T-helper 1 cell treated with Interleukin-12 subunit alpha and Interleukin-12 subunit beta and Interleukin-4 antibody, amounts not matched to agents 30 ng/mL and 1 ng/mL, for 36 hours (primary cell): Measurements from ENCODE around the gene EMID1. TPM values are rescaled to one million over a fixed set of nuclear protein-coding genes. Genes with fewer than 3 reads are reported as not detected.

Experiments used
- intact Hi-C: fragments of 100-400 bp; cut with micrococcal nuclease; formaldehyde crosslinking; loops from one replicate; pipeline ENCODE4 v1.15.1; 2024
- total RNA-seq: library from RNA; stranded (reverse); gene quantifications from 2 replicates; pipeline ENCODE4 v1.2.3, GENCODE V29; 2022

The EMID1 gene
- total RNA-seq, 1 donor from 2014 or later = not detected

GRCh38 chr22:29194184-29194583 is 11.5 kb upstream of the EMID1 start:
- intact Hi-C loops = no loop called here

- intact Hi-C loops = no loop called here
These were observed 10.4 kb upstream of the EMID1 start for GRCh38 chr22:29195118-29195963.

GRCh38 chr22:29195964-29196666 is 9.6 kb upstream of the EMID1 start:
- intact Hi-C loops = no loop called here

- intact Hi-C loops = no loop called here
These were observed 8.6 kb upstream of the EMID1 start for GRCh38 chr22:29197096-29197495.

GRCh38 chr22:29198240-29198639 is 7.5 kb upstream of the EMID1 start:
- intact Hi-C loops = no loop called here

- intact Hi-C loops = no loop called here
These were observed 5.8 kb upstream of the EMID1 start for GRCh38 chr22:29199702-29200400.

GRCh38 chr22:29200901-29201300 is 4.8 kb upstream of the EMID1 start:
- intact Hi-C loops = no loop called here

- intact Hi-C loops = loop anchor here (2.0 kb wide), 2 partner anchors 35 to 43 kb away; no protein-coding TSS in a partner anchor
These were observed 3.9 kb upstream of the EMID1 start for GRCh38 chr22:29201782-29202181.

GRCh38 chr22:29202212-29203192 is 3.2 kb upstream of the EMID1 start:
- intact Hi-C loops = loop anchor here (2.0 kb wide), 2 partner anchors 36 to 42 kb away; no protein-coding TSS in a partner anchor

GRCh38 chr22:29203488-29204454 is 1.9 kb upstream of the EMID1 start:
- intact Hi-C loops = loop anchor here (2.0 kb wide), 2 partner anchors 37 to 41 kb away; no protein-coding TSS in a partner anchor

- intact Hi-C loops = no loop called here
These were observed 1.1 kb upstream of the EMID1 start for GRCh38 chr22:29204455-29205183.

- intact Hi-C loops = no loop called here
These were observed 473 bp upstream of the EMID1 start for GRCh38 chr22:29205252-29205593.

- intact Hi-C loops = no loop called here
These were observed 911 bp downstream of the EMID1 start for GRCh38 chr22:29206372-29207242.

- intact Hi-C loops = no loop called here
These were observed 1.5 kb downstream of the EMID1 start for GRCh38 chr22:29207243-29207550.

GRCh38 chr22:29207562-29208501 is 2.1 kb downstream of the EMID1 start:
- intact Hi-C loops = no loop called here

- intact Hi-C loops = no loop called here
These were observed 2.8 kb downstream of the EMID1 start for GRCh38 chr22:29208502-29208862.
